ENCODE results near the gene MYH13. TPM values are rescaled to one million over a fixed set of nuclear protein-coding genes. Genes with fewer than 3 reads are reported as not detected.

MYH13 gene
- total RNA-seq, 1 experiment from 2014 or later: not detected

GRCh38 chr17:10286324-10286723 is 86.5 kb downstream of the MYH13 start:
- no peak for DNase-seq
- no peaks in the 10 kb centered on the region for H3K79me1 ChIP-seq (ENCODE audit: insufficient read depth, low read depth, low read length, poor library complexity, severe bottlenecking)
- Mint-ChIP-seq H3K4me1 (peaks cover 2% of the 10 kb centered on the region in 2 experiments), H3K27me3 (ENCODE audit: low read depth) (no peaks in the 10 kb centered on the region), H3K27ac (no peak overlapping the region), H3K36me3 (ENCODE audit: insufficient read depth in 1 of 3, low read depth in 3 of 3) (no peaks in the 10 kb centered on the region), H3K9me3 (no peaks in the 10 kb centered on the region), H3K4me3 (no peak overlapping the region)
- no peak overlapping the region for H2BK20ac ChIP-seq (ENCODE audit: low read depth, low read length, poor library complexity, severe bottlenecking)
- H2BK120ac ChIP-seq (ENCODE audit: low read depth, low read length, poor library complexity, severe bottlenecking): no peak overlapping the region
- H4K20me1 ChIP-seq (ENCODE audit: control insufficient read depth, insufficient read depth, insufficient read length): no peaks in the 10 kb centered on the region
- no peak overlapping the region for H3K14ac ChIP-seq (ENCODE audit: insufficient read depth, low read length)
- no peaks in the 10 kb centered on the region for H3K9me3 ChIP-seq (ENCODE audit: control insufficient read depth, low read depth, low read length)
- H3K4me1 ChIP-seq (ENCODE audit: insufficient read depth, low read length): no peaks in the 10 kb centered on the region
- H2BK5ac ChIP-seq (ENCODE audit: insufficient read length, low read length): no peak overlapping the region
- H2BK12ac ChIP-seq (ENCODE audit: insufficient read length, low read depth, low read length): no peak overlapping the region
- no peak overlapping the region for H3K4ac ChIP-seq (ENCODE audit: low read depth, low read length)
- H4K91ac ChIP-seq (ENCODE audit: insufficient read length, low read depth, low read length): no peak overlapping the region
- H3K23ac ChIP-seq (ENCODE audit: insufficient read length, low read depth, low read length): no peak overlapping the region
- H3K9ac ChIP-seq (ENCODE audit: extremely low read depth, insufficient read length, low read length): no peak overlapping the region
- no peak overlapping the region for H2BK15ac ChIP-seq (ENCODE audit: low read depth, low read length)
- no peak overlapping the region for H4K5ac ChIP-seq (ENCODE audit: insufficient read length, low read depth, low read length)
- no peaks in the 10 kb centered on the region for H3K23me2 ChIP-seq (ENCODE audit: insufficient read length, low read depth, low read length, poor library complexity, severe bottlenecking)
- H3K56ac ChIP-seq (ENCODE audit: insufficient read length, low read depth, low read length): no peak overlapping the region
- WGBS (ENCODE audit: extremely low coverage, insufficient read length, low lambda C conversion rate): no CpG with 5 or more reads among the region's 1 CpG
- no peaks in the 10 kb centered on the region for H3K27me3 ChIP-seq (ENCODE audit: insufficient read depth, low read length)
- TF ChIP-seq, protein P1, sequence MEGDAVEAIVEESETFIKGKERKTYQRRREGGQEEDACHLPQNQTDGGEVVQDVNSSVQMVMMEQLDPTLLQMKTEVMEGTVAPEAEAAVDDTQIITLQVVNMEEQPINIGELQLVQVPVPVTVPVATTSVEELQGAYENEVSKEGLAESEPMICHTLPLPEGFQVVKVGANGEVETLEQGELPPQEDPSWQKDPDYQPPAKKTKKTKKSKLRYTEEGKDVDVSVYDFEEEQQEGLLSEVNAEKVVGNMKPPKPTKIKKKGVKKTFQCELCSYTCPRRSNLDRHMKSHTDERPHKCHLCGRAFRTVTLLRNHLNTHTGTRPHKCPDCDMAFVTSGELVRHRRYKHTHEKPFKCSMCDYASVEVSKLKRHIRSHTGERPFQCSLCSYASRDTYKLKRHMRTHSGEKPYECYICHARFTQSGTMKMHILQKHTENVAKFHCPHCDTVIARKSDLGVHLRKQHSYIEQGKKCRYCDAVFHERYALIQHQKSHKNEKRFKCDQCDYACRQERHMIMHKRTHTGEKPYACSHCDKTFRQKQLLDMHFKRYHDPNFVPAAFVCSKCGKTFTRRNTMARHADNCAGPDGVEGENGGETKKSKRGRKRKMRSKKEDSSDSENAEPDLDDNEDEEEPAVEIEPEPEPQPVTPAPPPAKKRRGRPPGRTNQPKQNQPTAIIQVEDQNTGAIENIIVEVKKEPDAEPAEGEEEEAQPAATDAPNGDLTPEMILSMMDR (conservative IDR thresholded peaks at IDR 0.05): no peak
- H2AFZ ChIP-seq (ENCODE audit: low read length): no peak overlapping the region
- no peaks in the 10 kb centered on the region for H3K79me2 ChIP-seq (ENCODE audit: insufficient read depth, low read length)
- H3T11ph ChIP-seq (ENCODE audit: low read length): no peak overlapping the region
- H4K8ac ChIP-seq (replicated peaks; ENCODE audit: insufficient read length, low read depth, low read length): no peak overlapping the region
- H3K27ac ChIP-seq (ENCODE audit: insufficient read length, low read depth, low read length): no peak overlapping the region
- H2AK5ac ChIP-seq (ENCODE audit: insufficient read length, low read length): no peak overlapping the region
- no peak overlapping the region for H3K4me2 ChIP-seq (ENCODE audit: insufficient read depth, insufficient read length, low read length)
- H3K18ac ChIP-seq (ENCODE audit: insufficient read length, low read depth, low read length): no peak overlapping the region
